Stimulated activated naive CD8-positive, alpha-beta T cell treated with anti-CD3 and anti-CD28 coated beads, Interleukin-15, Interleukin-2, amounts not matched to agents 100 ng/mL and 50 ng/mL, for 24 hours (primary cell): ENCODE results near the gene MROH8.

Source experiments
- H3K27ac Mint-ChIP-seq: one replicate; pipeline ENCODE4 v1.8.0; 2021; ENCODE audit warnings: mild to moderate bottlenecking, mixed read lengths
- H3K27me3 Mint-ChIP-seq: one replicate; pipeline ENCODE4 v1.8.0; 2021; ENCODE audit warnings: mixed read lengths
- H3K36me3 Mint-ChIP-seq: one replicate; pipeline ENCODE4 v1.8.0; 2021; ENCODE audit warnings: low read depth, mixed read lengths
- H3K4me1 Mint-ChIP-seq: one replicate; pipeline ENCODE4 v1.8.0; 2021; ENCODE audit warnings: low read depth, mixed read lengths
- H3K4me3 Mint-ChIP-seq: one replicate; pipeline ENCODE4 v1.8.0; 2021; ENCODE audit warnings: mild to moderate bottlenecking, mixed read lengths
- H3K9me3 Mint-ChIP-seq: one replicate; pipeline ENCODE4 v1.8.0; 2021; ENCODE audit warnings: mixed read lengths

MROH8 gene

DNA sequence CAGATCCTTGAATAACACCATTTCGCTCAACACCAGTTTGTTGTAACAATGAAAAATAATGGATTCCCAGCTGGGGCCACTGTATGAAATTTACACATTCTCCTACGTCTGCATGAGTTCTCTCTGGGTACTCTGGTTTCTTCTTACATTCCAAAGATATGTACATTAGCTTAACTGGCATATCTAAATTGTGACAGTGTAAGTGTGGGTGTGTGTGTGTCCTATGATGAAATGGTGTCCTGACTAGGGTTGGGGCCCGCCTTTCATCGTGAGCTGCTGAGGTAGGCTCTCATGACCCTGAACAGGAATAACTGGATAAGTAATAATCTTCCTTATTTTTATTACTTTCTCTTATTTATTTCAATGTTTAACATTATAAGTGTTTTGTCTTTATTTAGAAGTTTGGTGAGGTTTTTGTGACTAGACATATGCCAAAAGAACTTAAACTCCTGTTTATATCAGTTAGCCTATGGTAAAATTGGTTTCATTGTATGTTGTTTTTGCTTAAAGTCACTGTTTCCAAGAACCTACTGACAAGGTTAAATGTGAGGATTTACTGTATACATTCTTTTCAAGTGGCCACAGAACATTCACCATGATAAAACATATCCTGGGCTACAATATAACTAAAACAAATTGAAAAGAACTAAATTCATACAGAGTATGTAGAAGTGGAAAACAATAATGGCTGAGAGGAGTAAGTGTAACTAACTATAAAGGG is 126.0 kb downstream of the MROH8 start:
- no peak overlapping the region for H3K4me3 Mint-ChIP-seq
- H3K27me3 Mint-ChIP-seq, result no peaks in the 10 kb centered on the region
- no peaks in the 10 kb centered on the region for H3K4me1 Mint-ChIP-seq
- no peaks in the 10 kb centered on the region for H3K9me3 Mint-ChIP-seq
- no peak overlapping the region for H3K27ac Mint-ChIP-seq
- peaks cover 80% of the 10 kb centered on the region for H3K36me3 Mint-ChIP-seq
